Epidermal melanocyte (primary cell): Measurements from ENCODE around the gene NPR2.

Experiments
- DNase-seq: peaks from one replicate; pipeline ENCODE4 v3.0.0; 2011; ENCODE audit warnings: low spot score; ENCODE audit not compliant: insufficient read length

The NPR2 gene

GRCh38 chr9:35856882-35857281, 65.5 kb downstream of the NPR2 start:
- DNase-seq: no peak

- no peak for DNase-seq
These were observed 67.1 kb downstream of the NPR2 start for GRCh38 chr9:35858458-35858857.
